HepG2 (cell line): Measurements from ENCODE around the gene TEX261. TPM values are rescaled to one million over a fixed set of nuclear protein-coding genes. Genes with fewer than 3 reads are reported as not detected.

Experiments used
- CREM ChIP-seq, 2 experiments: sonication (generic) in 1 of 2; formaldehyde crosslinking in 1 of 2; IDR thresholded peaks; 2 replicates each; pipeline versions ENCODE4 v1.4.0 to v1.6.1; 2016 to 2020; ENCODE audit warnings: antibody characterized with exemption in 1 of 2, mild to moderate bottlenecking in 1 of 2, missing genetic modification reagents in 1 of 2
- DRAP1 ChIP-seq: IDR thresholded peaks from 2 replicates; pipeline ENCODE4 v1.6.1; 2016; ENCODE audit warnings: missing genetic modification reagents, missing compliant biosample characterization
- ETV6 ChIP-seq: sonication (generic); formaldehyde crosslinking; conservative IDR thresholded peaks from 2 replicates; pipeline ENCODE4 v1.4.0; 2020; ENCODE audit warnings: missing genetic modification reagents
- FOXO4 ChIP-seq: sonication (generic); formaldehyde crosslinking; conservative IDR thresholded peaks from 2 replicates; pipeline ENCODE4 v1.8.1; 2023; ENCODE audit warnings: missing genetic modification reagents
- HDAC6 ChIP-seq: fragments of 200-600 bp; sonication (generic); IDR thresholded peaks from 2 replicates; pipeline ENCODE4 v1.7.0; 2017; ENCODE audit warnings: mild to moderate bottlenecking, antibody characterized with exemption, low read length, low read depth
- MBD4 ChIP-seq: IDR thresholded peaks from 2 replicates; pipeline ENCODE4 v1.6.1; 2012; ENCODE audit warnings: low read length, inconsistent platforms, borderline replicate concordance
- MLX ChIP-seq: IDR thresholded peaks from 2 replicates; pipeline ENCODE4 v1.6.1; 2016
- MYPOP ChIP-seq: sonication (generic); formaldehyde crosslinking; IDR thresholded peaks from 2 replicates; pipeline ENCODE4 v1.8.1; 2023; ENCODE audit warnings: mild to moderate bottlenecking, moderate library complexity, missing genetic modification reagents
- NAIF1 ChIP-seq: sonication (generic); formaldehyde crosslinking; IDR thresholded peaks from 2 replicates; pipeline ENCODE4 v1.5.0; 2020; ENCODE audit warnings: mild to moderate bottlenecking, missing genetic modification reagents, borderline replicate concordance
- NFE2L2 ChIP-seq: fragments of 150-350 bp; IDR thresholded peaks from 2 replicates; pipeline ENCODE4 v1.6.1; 2014; ENCODE audit warnings: low read length
- NFIC ChIP-seq: IDR thresholded peaks from 2 replicates; pipeline ENCODE4 v1.6.1; 2012; ENCODE audit warnings: mild to moderate bottlenecking, low read length, inconsistent platforms
- PLSCR1 ChIP-seq: sonication (generic); formaldehyde crosslinking; IDR thresholded peaks from 2 replicates; pipeline ENCODE4 v1.5.0; 2020; ENCODE audit warnings: missing genetic modification reagents, mild to moderate bottlenecking, borderline replicate concordance
- SIX1 ChIP-seq: sonication (generic); formaldehyde crosslinking; IDR thresholded peaks from 2 replicates; pipeline ENCODE4 v1.4.0; 2020; ENCODE audit warnings: missing genetic modification reagents, borderline replicate concordance
- SKI ChIP-seq: fragments of 450-650 bp; IDR thresholded peaks from one replicate; pipeline ENCODE4 v1.6.1; 2018; ENCODE audit warnings: mild to moderate bottlenecking; ENCODE audit not compliant: partially characterized antibody
- TOE1 ChIP-seq: sonication (generic); formaldehyde crosslinking; IDR thresholded peaks from 2 replicates; pipeline ENCODE4 v1.4.0; 2020; ENCODE audit warnings: mild to moderate bottlenecking, missing genetic modification reagents
- ZNF121 ChIP-seq: sonication (generic); formaldehyde crosslinking; IDR thresholded peaks from 2 replicates; pipeline ENCODE4 v1.5.0; 2020; ENCODE audit warnings: mild to moderate bottlenecking, missing genetic modification reagents
- ZNF124 ChIP-seq: sonication (generic); formaldehyde crosslinking; IDR thresholded peaks from 2 replicates; pipeline ENCODE4 v1.4.0; 2020; ENCODE audit warnings: missing genetic modification reagents
- ZNF354B ChIP-seq: sonication (generic); formaldehyde crosslinking; IDR thresholded peaks from 2 replicates; pipeline ENCODE4 v1.8.0; 2022; ENCODE audit warnings: mild to moderate bottlenecking, missing genetic modification reagents
- ZNF432 ChIP-seq: sonication (generic); formaldehyde crosslinking; IDR thresholded peaks from 2 replicates; pipeline ENCODE4 v1.5.0; 2020; ENCODE audit warnings: missing genetic modification reagents, mild to moderate bottlenecking, borderline replicate concordance
- ZNF691 ChIP-seq: sonication (generic); formaldehyde crosslinking; IDR thresholded peaks from 2 replicates; pipeline ENCODE4 v1.4.0; 2020; ENCODE audit warnings: missing genetic modification reagents, low read depth, mild to moderate bottlenecking, borderline replicate concordance
- ZSCAN5A ChIP-seq: sonication (generic); formaldehyde crosslinking; IDR thresholded peaks from 2 replicates; pipeline ENCODE4 v1.8.0; 2022; ENCODE audit warnings: mild to moderate bottlenecking, missing genetic modification reagents, borderline replicate concordance
- polyA plus RNA-seq, 8 experiments: library from polyadenylated mRNA; depleted of rRNA in 3 of 8; stranded (reverse) in 7 of 8; unstranded in 1 of 8; fragments of >200 nt; fragmentation: Illumina TruSeq in 4 of 8; extraction: Trizol in 4 of 8; gene quantifications; 2 replicates each; pipeline versions ENCODE4 v1.2.1 to v1.2.3, GENCODE V29; 2011 to 2016; ENCODE audit warnings: low read depth in 4 of 8, missing spikeins in 1 of 8, mixed read lengths in 1 of 8; ENCODE audit not compliant: insufficient read depth in 1 of 8
- total RNA-seq, 5 experiments: library from RNA; depleted of rRNA; stranded (reverse); fragments of >200 nt; fragmentation: Illumina TruSeq; extraction: Trizol; gene quantifications; 2 replicates each; pipeline ENCODE4 v1.2.3, GENCODE V29; 2016; ENCODE audit warnings: low read depth in 1 of 5

The TEX261 gene
- total and polyA plus RNA-seq, 2 of the 13 experiments (the other 11 are each of a cell fraction or from before 2014, with no cell fraction given), result 43.8 to 78.7 TPM

GRCh38 chr2:71000780-71001591 is 6.3 kb upstream of the TEX261 start (continued):
- TF ChIP-seq ZNF691 (0 out of 2 replicates have a peak, but pooled peaks have one; percentile 52), CREM (IDR thresholded peaks at IDR 0.05) (no peak), CREM (CRISPR knock-in tag; IDR thresholded peaks at IDR 0.05) (no peak), HDAC6 (no peak), SKI (no peak), NFIC (no peak), NAIF1 (CRISPR knock-in tag) (no peak), ZNF354B (peak; percentile 79; the same call in 1 of the 2 replicates), NFE2L2 (no peak), ZNF124 (CRISPR knock-in tag) (peak; percentile 87; the same call in 1 of the 2 replicates), MYPOP (CRISPR knock-in tag) (0 out of 2 replicates have a peak, but pooled peaks have one; percentile 16), MLX (peak; percentile 37; the same call in 1 of the 2 replicates), SIX1 (CRISPR knock-in tag) (no peak), ZSCAN5A (CRISPR knock-in tag) (no peak; the same call in 1 of the 2 replicates), DRAP1 (CRISPR knock-in tag) (0 out of 2 replicates have a peak, but pooled peaks have one; percentile 15), ETV6 (CRISPR knock-in tag) (peak; percentile 84; the same call in 1 of the 2 replicates), ZNF121 (CRISPR knock-in tag) (no peak), MBD4 (no peak), ZNF432 (CRISPR knock-in tag) (no peak), PLSCR1 (CRISPR knock-in tag) (no peak), FOXO4 (CRISPR knock-in tag) (no peak), TOE1 (no peak)
